HT1080 (cell line): ENCODE results near the gene KDR. TPM values are rescaled to one million over a fixed set of nuclear protein-coding genes. Genes with fewer than 3 reads are reported as not detected.
A peak's percentile ranks its signal among the peaks of the same experiment; 100 is the strongest.

ENCODE experiments used
- DNase-seq: peaks from one replicate; pipeline ENCODE4 v3.0.0-alpha.2; 2015; ENCODE audit warnings: low read depth
- total RNA-seq: library from RNA; depleted of rRNA; stranded (reverse); fragments of >200 nt; shearing (Covaris generic); gene quantifications from 2 replicates; pipeline ENCODE4 v1.2.3, GENCODE V29; 2014

Gene KDR
- total RNA-seq, 1 experiment from 2014 or later, result 0.58 TPM

GRCh38 chr4:55080174-55080865 is 45.1 kb downstream of the KDR start:
- no peak for DNase-seq

- DNase-seq, result no peak
Observed at GRCh38 chr4:55079451-55080173, 45.8 kb downstream of the KDR start.

- peak; percentile 87 for DNase-seq
Observed at GRCh38 chr4:55078987-55079386, 46.4 kb downstream of the KDR start.

GRCh38 chr4:55077577-55077976 is 47.8 kb downstream of the KDR start:
- no peak for DNase-seq

- DNase-seq, result no peak
Observed at GRCh38 chr4:55075823-55076716, 49.3 kb downstream of the KDR start.

- no peak for DNase-seq
Observed at GRCh38 chr4:55075376-55075775, 50.0 kb downstream of the KDR start.

- DNase-seq, result no peak
Observed at GRCh38 chr4:55074386-55074785, 51.0 kb downstream of the KDR start.

GRCh38 chr4:55071951-55072350 is 53.4 kb downstream of the KDR start:
- DNase-seq, result no peak

GRCh38 chr4:55069248-55069647 is 56.1 kb downstream of the KDR start:
- peak; percentile 82 for DNase-seq

GRCh38 chr4:55068522-55068921 is 56.9 kb downstream of the KDR start:
- DNase-seq, result no peak

GRCh38 chr4:55066018-55066417 is 59.4 kb downstream of the KDR start:
- DNase-seq, result no peak

- DNase-seq, result no peak
Observed at GRCh38 chr4:55055529-55055928, 69.9 kb downstream of the KDR start.

- DNase-seq, result no peak
Observed at GRCh38 chr4:55051532-55051931, 73.9 kb downstream of the KDR start.

GRCh38 chr4:55050418-55050950 is 74.9 kb downstream of the KDR start:
- DNase-seq, result no peak

GRCh38 chr4:55038176-55038890 is 87.1 kb downstream of the KDR start:
- DNase-seq, result no peak

- no peak for DNase-seq
Observed at GRCh38 chr4:55037728-55038127, 87.7 kb downstream of the KDR start.

GRCh38 chr4:55036405-55036804 is 89.0 kb downstream of the KDR start:
- DNase-seq, result no peak

GRCh38 chr4:55035892-55036291 is 89.5 kb downstream of the KDR start:
- no peak for DNase-seq

GRCh38 chr4:55033296-55033695 is 92.1 kb downstream of the KDR start:
- peak; percentile 43 for DNase-seq

GRCh38 chr4:55032788-55033187 is 92.6 kb downstream of the KDR start:
- DNase-seq, result no peak

- DNase-seq, result no peak
Observed at GRCh38 chr4:55032179-55032578, 93.2 kb downstream of the KDR start.
